Activated naive CD4-positive, alpha-beta T cell treated with anti-CD3 and anti-CD28 coated beads, Interleukin-2, amount 50 U/mL, for 72 hours (primary cell): ENCODE results near the gene CD300LD. TPM values are rescaled to one million over a fixed set of nuclear protein-coding genes. Genes with fewer than 3 reads are reported as not detected.
"Not testable (repeated sequence)": the region's sequence is repeated elsewhere in the genome, so short reads cannot be mapped to it uniquely, and the experiment has no call there.

Source experiments
- ATAC-seq, 2 donors: fragments of 150-1000 bp; cut with Tn5 transposase; 2 replicates each; pipeline ENCODE4 v1.10.0; 2021; ENCODE audit warnings: mild to moderate bottlenecking in 2 of 2, moderate library complexity in 2 of 2
- DNase-seq, 2 donors: peaks; one replicate each; pipeline ENCODE4 v3.0.0; 2021 to 2022; ENCODE audit warnings: low spot score in 2 of 2
- H3K27ac Mint-ChIP-seq, 2 donors: one replicate each; pipeline ENCODE4 v1.8.0; 2022; ENCODE audit warnings: mild to moderate bottlenecking in 2 of 2, mixed read lengths in 2 of 2
- H3K36me3 Mint-ChIP-seq, 2 donors: one replicate each; pipeline ENCODE4 v1.8.0; 2022; ENCODE audit warnings: mixed read lengths in 2 of 2
- H3K9me3 Mint-ChIP-seq, 2 donors: one replicate each; pipeline ENCODE4 v1.8.0; 2022; ENCODE audit warnings: mixed read lengths in 2 of 2
- total RNA-seq, 2 donors: library from RNA; stranded (reverse); gene quantifications; one replicate each; pipeline ENCODE4 v1.2.3, GENCODE V29; 2022

The CD300LD gene
- total RNA-seq, 2 donors from 2014 or later = not detected

DNA sequence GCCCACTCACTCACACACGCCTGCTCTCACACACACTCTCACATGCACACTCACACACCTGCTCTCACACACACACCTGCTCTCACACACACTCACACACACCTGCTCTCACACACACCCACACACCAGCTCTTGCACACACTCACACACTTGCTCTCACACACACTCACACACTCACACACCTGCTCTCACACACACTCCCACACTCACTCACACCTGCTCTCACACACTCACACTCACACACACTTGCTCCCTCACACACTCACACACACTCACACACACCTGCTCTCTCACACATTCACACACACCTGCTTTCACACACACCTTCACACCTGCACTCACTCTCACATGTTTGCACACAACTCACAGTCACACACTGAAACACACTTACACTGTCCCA lies 28.7 kb downstream of the CD300LD start:
- ATAC-seq = no peak
- H3K9me3 Mint-ChIP-seq = no peaks in the 10 kb centered on the region
- no peak for DNase-seq

DNA sequence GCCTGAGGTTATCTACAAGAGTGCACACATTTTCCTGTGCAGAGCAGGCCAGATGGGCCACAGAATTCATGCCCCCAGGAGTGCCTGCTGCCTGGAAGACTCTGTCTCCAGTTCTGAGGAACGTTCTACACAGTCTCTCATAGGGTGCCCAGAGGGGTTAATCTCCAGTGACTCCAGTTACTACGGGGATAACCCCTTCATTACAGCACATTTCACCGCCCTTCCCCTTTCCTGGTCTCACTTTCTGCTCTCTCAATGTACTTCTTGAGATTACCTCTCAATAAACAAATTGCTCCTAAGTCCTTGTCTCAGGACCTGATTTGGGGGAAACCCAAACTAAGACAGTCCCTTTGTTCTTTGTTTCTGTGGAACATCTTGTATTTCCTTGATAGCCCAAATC lies 30.5 kb downstream of the CD300LD start:
- Mint-ChIP-seq H3K9me3 (no peaks in the 10 kb centered on the region), H3K36me3 (no peaks in the 10 kb centered on the region), H3K27ac (peak overlapping the region in 1 of 2 donors; percentile 0)
- no peak for DNase-seq
- ATAC-seq = no peak

More for the DNA sequence above, 28.7 kb downstream of the CD300LD start:
- Mint-ChIP-seq H3K27ac (no peak overlapping the region), H3K36me3 (no peaks in the 10 kb centered on the region)

DNA sequence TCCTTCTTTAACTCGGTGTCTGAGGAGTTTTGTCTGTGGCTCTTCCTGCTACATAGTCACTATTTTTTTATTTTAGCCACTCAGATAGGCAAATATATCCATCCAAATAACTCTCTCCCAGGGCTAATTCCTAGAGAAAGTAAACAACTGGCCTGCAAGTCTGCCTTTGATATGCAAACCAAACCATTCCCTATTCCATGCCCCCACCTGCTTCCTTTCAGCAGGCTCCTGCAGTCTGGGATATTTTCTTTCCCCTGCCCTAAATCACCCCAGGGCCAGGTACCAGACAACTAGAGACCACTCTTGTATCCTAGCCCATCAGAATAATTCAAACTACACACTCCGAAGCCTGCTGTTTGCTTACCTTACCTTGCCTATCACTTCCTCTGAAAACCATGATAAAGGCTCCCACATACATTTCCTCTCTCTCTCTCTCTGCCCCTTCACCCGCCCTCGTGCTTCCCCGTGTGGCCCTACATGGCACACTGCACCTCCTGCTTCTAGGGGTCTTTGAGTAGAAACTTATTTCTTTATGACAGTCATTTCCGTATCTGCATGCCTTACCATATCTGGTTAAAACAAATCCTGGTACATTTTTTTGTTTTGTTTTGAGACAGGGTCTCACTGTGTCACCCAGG lies 33.1 kb downstream of the CD300LD start:
- Mint-ChIP-seq H3K36me3 (no peaks in the 10 kb centered on the region), H3K9me3 (peaks cover 4 to 5% of the 10 kb centered on the region in 2 donors), H3K27ac (no peak overlapping the region)
- DNase-seq = no peak
- ATAC-seq = no peak

DNA sequence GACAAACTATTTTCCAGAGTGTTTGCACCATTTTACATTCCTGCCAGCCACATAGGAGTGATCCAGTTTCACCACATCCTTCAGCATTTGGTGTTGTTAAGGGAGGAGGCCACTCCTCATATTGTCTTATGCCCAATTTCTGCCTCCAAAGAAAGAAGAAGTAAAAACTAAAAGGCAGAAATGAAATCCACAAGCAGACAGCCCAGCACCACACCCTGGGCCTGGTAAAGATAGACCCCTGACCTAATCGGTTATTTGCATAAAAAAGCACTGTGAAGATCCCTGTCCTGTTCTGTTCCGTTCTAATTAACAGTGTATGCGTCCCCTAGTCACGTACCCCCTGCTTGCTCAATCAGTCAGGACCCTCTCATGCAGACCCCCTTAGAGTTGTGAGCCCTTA lies 33.7 kb downstream of the CD300LD start:
- DNase-seq, H3K27ac Mint-ChIP-seq, H3K9me3 Mint-ChIP-seq, ATAC-seq, H3K36me3 Mint-ChIP-seq: not testable (repeated sequence)

DNA sequence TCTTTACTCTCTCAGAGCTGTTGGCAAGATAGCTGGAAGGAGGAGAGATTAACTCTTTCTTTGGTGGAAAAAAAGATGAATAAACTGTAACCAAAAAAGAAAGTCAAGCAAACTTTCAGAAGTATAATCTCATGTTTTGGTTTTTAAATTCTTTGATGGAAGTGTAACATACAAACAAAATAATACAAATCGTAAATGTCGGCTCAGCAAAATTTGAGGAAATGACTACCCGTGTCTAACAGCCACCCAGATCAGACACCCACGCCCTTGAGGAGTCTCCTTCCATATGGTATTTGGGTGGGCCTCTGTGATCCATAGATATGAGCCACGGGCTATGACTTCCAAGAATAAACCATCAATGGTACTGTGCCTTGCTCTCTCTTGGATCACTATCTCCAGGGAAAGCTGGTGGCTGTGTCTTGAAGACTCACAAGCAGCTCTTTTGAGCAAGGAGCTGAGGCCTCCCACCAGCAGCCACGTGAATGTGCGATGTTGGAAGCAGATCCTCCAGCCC lies 36.6 kb downstream of the CD300LD start:
- no peak for DNase-seq
- no peaks in the 10 kb centered on the region for H3K36me3 Mint-ChIP-seq
- no peak for ATAC-seq
- no peak overlapping the region for H3K27ac Mint-ChIP-seq
- H3K9me3 Mint-ChIP-seq = peaks cover 4 to 5% of the 10 kb centered on the region in 2 donors

DNA sequence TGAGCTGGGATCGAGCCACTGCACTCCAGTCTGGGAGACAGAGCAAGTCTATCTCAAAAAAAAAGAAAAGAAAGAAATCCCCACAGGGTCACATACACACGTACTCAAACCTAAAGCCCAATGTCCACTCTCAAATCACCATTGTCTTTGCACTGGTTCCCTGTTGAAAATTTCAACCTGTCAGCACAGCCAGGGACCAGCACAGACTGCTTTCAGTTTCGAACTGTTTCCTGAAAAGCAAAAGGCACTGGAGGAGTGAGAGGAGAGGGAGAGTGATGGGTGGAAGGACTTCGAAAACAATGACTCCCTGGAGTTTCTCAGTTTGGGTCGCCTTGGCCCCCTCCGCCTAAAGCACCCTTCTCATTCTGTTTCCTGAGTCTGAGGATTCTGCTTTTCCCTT lies 37.2 kb downstream of the CD300LD start:
- Mint-ChIP-seq H3K27ac (no peak overlapping the region), H3K36me3 (no peaks in the 10 kb centered on the region), H3K9me3 (peaks cover 4 to 5% of the 10 kb centered on the region in 2 donors)
- DNase-seq = no peak
- no peak for ATAC-seq

DNA sequence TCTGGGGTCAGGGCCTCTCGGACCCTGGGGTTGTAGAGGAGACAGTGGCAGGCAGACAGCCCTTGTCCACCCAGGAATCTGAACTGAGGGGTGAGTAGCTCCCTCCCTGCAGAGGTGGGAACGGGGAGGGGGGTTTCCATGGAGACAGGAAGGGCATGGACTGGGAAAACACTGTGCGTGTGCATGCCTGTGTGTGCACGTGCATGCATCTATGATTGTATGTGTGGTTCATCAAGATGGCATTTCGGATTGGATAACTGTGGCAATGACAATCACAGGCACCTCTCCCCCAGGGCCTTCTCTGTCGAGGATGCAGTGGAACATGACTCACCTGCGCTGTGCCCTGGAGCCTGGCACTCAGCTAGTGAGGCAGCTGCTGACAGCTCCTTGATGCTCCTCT lies 40.0 kb downstream of the CD300LD start:
- Mint-ChIP-seq H3K9me3 (peaks cover 4 to 5% of the 10 kb centered on the region in 2 donors), H3K27ac (no peak overlapping the region), H3K36me3 (no peaks in the 10 kb centered on the region)
- DNase-seq (no peak), ATAC-seq (no peak)

DNA sequence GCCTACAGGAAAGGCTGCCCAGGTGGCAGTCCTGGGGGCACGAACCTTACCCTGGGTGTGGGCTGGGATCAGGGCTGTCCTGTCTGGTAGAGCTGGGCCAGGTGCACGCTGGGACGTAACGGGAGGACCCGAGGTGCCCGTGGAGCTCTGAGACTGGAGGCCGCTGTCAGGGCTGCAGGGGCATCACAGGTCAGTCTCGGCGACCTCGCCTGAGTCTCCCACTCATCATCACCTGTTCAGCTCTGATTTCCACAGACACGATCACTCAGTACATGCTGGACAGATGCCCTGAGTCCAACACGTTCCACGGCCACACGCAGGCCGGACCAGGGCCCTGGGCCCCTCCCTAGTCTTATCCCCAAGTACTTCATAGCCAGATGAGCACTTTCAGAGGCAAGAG lies 41.5 kb downstream of the CD300LD start:
- ATAC-seq (no peak), DNase-seq (no peak)
- H3K27ac Mint-ChIP-seq = no peak overlapping the region
- no peaks in the 10 kb centered on the region for H3K9me3 Mint-ChIP-seq
- H3K36me3 Mint-ChIP-seq = no peaks in the 10 kb centered on the region

DNA sequence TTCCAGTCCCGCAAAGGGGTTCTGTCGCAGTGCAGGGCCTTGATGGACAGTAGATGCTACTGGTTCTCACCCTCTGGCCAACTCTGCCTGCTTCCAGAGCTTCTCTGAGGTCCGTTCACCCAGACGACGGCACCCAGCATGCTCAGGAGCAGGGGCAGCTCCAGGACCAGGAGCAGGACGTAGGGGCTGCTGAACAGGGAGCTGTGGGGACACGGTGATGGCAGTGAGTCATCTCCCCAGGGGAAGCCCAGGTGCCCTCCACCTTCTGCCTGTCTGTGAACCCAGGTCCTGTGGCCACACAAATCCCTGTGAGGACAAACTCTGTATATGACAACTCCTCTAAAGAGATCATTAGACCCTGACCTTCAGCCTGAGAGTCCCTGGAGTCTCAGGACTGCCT lies 42.7 kb downstream of the CD300LD start:
- H3K27ac Mint-ChIP-seq = no peak overlapping the region
- no peaks in the 10 kb centered on the region for H3K36me3 Mint-ChIP-seq
- ATAC-seq = no peak
- no peak for DNase-seq
- no peaks in the 10 kb centered on the region for H3K9me3 Mint-ChIP-seq

DNA sequence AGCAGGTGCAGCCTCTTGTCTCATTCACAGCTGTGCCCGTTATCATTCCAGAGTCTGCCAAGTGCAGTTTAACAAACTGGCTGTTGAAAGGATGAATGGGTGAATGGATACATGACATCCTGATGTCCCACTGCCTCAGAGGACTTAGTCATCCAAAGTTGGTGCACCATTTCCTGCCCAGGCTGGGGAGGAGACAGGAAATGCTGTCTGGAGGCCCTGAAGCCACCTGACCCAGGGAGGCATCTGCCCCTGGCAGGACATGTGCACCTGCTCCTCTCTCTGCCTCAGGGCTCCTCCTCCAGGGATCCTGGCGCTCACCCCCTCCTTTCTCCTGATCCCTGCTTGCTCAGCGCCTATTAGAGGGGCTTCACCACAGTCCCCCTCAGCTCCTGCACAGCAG lies 44.3 kb downstream of the CD300LD start:
- ATAC-seq (peak; percentile 58 to 79), DNase-seq (no peak)
- Mint-ChIP-seq H3K27ac (peak overlapping the region; percentile 63 to 90), H3K9me3 (no peaks in the 10 kb centered on the region), H3K36me3 (no peaks in the 10 kb centered on the region)

DNA sequence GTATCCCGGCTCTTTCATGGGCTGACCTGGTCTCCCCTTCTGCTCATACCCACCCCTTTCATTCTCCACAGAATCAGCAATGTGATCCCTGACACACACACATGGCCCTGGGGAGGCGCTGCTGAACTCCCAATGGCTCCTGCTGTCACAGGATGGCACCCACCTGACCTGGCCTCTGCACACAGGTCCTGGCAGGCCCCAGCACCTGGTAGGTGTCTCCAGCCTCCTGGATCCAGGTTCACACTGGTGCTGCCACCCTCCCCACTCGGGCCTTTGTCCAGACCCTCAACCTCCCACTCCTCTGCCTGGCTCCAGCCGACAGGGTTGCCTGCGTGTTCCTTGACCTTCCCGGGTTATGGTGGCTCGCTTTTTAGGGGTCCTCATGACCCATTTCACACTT lies 44.8 kb downstream of the CD300LD start:
- DNase-seq (no peak), ATAC-seq (no peak)
- Mint-ChIP-seq H3K36me3 (no peaks in the 10 kb centered on the region), H3K9me3 (no peaks in the 10 kb centered on the region), H3K27ac (peak overlapping the region; percentile 63 to 90)

DNA sequence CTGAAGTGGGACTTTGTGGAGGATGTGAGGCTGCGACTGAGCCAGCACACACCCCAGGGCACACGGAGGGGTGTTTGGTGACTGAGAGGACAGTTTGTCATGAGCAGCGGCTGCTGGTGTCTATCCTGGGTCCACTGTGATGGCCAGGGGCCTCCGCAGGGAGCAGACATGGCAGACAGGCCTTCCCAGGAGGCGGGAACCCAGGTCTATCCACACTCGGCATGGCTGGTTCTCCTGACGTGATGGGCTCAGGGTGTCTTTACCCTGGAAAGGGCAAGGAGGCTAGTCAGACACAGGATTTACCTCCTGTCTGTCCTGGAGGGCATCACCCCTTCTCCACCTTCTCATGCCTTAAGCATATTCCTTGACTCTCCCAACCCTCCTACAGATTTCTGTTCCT lies 45.5 kb downstream of the CD300LD start:
- H3K9me3 Mint-ChIP-seq = no peaks in the 10 kb centered on the region
- no peak for DNase-seq
- H3K36me3 Mint-ChIP-seq = no peaks in the 10 kb centered on the region
- ATAC-seq = no peak
- H3K27ac Mint-ChIP-seq = peak overlapping the region in 1 of 2 donors; percentile 90

DNA sequence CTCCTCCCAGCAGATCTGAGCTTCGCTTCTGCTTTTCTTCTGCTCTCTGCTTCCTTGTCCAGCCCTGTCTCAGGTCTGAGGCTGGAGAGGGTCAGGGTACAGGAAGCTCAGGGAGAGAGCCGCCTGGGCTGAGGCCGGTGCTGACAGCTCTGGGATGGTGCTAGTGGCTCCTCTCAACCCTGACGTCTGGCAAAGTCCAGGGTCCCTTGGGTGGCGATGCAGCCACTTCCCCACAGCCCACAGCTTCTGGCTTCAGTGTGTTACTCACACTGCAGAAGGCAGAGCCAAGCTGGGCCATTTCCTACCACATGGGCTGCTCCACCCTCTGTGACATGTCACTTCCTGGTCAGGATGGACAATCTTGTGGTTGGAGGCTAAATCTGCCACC lies 46.2 kb downstream of the CD300LD start, which contains the start of gene CD300C:
TSS of gene CD300C (minus strand) at position 273 of the 388 bp plus-strand sequence. CDS start 333 bp downstream, outside the sequence.
- Mint-ChIP-seq H3K9me3 (no peaks in the 10 kb centered on the region), H3K36me3 (no peaks in the 10 kb centered on the region), H3K27ac (peak within 1 kb of the TSS in 1 of 2 donors; percentile 90)
- DNase-seq (no peak), ATAC-seq (peak in 1 of 2 donors; percentile 49)

DNA sequence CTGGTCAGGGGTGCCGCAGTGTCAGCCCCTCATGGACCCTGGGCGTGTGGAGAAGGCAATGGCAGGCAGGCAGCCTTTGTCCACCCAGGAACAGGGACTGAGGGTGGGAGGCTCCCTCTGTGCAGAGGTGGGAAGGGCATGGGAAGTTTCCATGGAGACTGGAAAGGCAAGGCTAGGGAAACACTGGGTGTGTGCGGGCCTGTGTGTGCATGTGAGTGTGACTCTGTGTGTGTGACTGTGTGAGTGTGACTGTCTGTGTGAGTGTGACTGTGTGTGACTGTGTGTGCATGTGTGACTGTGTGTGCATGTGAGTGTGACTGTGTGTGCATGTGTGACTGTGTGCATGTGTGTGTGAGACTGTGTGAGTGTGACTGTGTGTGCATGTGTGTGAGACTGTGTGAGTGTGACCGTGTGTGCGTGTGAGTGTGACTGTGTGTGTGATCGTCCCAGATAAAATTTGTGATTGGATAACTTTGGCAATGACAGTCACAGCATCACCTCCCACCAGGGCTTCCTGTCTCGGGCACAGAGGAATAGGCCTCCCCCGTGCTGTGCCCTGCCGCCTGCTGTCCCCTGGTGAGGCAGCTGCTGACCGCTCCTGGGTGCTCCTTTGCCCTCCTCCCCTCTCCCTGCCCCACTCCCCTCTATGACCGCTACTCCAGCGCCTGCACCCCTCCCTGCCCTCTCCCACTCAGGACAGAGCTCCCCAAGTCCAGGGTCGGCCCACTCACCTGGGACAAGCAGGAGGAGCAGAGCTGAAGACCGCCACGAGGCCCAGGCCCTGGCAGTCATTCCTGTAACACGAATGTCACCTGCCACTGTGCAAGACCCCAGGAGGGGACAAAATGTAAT lies 46.9 kb downstream of the CD300LD start:
- no peak for ATAC-seq
- no peak for DNase-seq
- Mint-ChIP-seq H3K9me3 (no peaks in the 10 kb centered on the region), H3K27ac (no peak overlapping the region), H3K36me3 (no peaks in the 10 kb centered on the region)

DNA sequence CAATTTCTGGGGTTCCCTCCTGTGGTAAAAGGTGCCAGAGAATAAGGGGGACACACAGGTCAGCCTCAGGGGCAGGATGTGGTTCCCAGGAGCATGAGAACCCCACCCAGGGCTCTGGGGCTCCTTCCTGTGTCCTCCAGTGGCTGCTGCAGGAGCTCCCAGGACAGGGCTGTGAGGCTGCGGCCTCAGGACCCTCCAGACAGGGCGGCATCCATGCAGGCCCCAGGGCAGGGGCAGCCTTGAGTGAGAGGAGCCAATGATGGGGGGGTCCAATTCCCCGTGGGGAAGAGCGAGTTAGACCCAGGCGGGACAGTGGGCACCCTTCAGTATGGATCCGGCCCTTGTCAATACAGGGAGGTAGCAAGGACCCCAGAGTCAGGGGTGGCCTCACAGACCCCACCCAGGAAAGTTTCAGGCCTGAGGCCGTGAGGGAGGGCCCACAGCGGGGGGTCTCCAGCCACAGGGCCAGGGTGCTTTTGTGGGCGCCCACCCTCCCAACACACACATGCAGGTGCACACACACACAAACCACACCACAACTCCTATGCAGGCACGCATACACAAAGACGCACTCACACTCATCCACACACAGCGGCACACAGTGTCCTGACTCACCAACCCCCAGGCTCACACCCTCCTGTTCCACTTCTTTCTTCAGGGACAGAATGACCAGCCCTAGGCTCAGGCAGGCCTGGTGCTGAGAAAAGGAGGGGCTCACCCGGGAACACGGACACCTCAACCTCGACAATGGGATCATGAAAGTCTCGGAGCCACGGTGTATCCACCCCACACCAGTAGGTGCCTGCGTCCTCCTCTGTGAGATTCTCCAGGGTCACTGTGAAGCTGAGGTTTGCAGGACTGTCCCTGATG lies 48.0 kb downstream of the CD300LD start:
- H3K9me3 Mint-ChIP-seq = no peaks in the 10 kb centered on the region
- no peaks in the 10 kb centered on the region for H3K36me3 Mint-ChIP-seq
- no peak for ATAC-seq
- H3K27ac Mint-ChIP-seq = no peak overlapping the region
- DNase-seq = no peak

DNA sequence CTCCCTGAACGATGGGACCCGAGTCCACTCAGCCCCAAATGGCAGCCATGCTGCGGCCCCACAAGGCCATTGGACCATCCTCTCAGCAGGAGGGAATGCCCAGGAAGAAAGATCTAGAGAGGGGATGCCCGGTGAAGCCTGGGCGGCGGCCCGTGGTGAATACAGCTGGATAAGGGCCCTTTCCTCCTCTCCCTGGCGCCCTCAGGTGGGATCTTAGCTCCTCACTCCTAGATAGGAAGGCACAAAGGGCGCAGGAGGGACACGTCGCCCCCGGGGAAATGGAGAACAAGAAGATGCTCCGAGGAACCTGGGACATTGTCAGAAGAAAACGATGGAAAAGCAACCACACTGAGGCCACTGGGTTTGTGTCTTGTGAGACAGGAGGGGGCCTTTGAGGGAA lies 48.7 kb downstream of the CD300LD start:
- Mint-ChIP-seq H3K27ac (no peak overlapping the region), H3K9me3 (no peaks in the 10 kb centered on the region), H3K36me3 (no peaks in the 10 kb centered on the region)
- DNase-seq (no peak), ATAC-seq (no peak)
